HepG2 (cell line): Measurements from ENCODE around the gene ZNF3. TPM values are rescaled to one million over a fixed set of nuclear protein-coding genes. Genes with fewer than 3 reads are reported as not detected.

Experiments
- CENPX ChIP-seq: sonication (generic); formaldehyde crosslinking; IDR thresholded peaks from 2 replicates; pipeline ENCODE4 v1.9.0; 2021; ENCODE audit warnings: mild to moderate bottlenecking, missing genetic modification reagents, moderate library complexity
- DPF2 ChIP-seq: sonication (generic); formaldehyde crosslinking; IDR thresholded peaks from 2 replicates; pipeline ENCODE4 v1.4.0; 2020; ENCODE audit warnings: mild to moderate bottlenecking, low read depth, missing genetic modification reagents, borderline replicate concordance
- HBP1 ChIP-seq: IDR thresholded peaks from 2 replicates; pipeline ENCODE4 v1.6.1; 2016; ENCODE audit warnings: low read depth, control low read depth
- IRF1 ChIP-seq: sonication (generic); formaldehyde crosslinking; IDR thresholded peaks from 2 replicates; pipeline ENCODE4 v1.4.0; 2020; ENCODE audit warnings: low read depth, mild to moderate bottlenecking, missing genetic modification reagents
- KMT2B ChIP-seq: IDR thresholded peaks from 2 replicates; pipeline ENCODE4 v1.6.1; 2016; ENCODE audit warnings: missing genetic modification reagents, missing compliant biosample characterization
- PAF1 ChIP-seq: IDR thresholded peaks from 2 replicates; pipeline ENCODE4 v1.6.1; 2016; ENCODE audit warnings: missing genetic modification reagents, missing compliant biosample characterization
- PHF21A ChIP-seq: sonication (generic); formaldehyde crosslinking; IDR thresholded peaks from 2 replicates; pipeline ENCODE4 v1.5.0; 2020; ENCODE audit warnings: mild to moderate bottlenecking, missing genetic modification reagents
- SCMH1 ChIP-seq: sonication (generic); formaldehyde crosslinking; IDR thresholded peaks from 2 replicates; pipeline ENCODE4 v1.9.0; 2021; ENCODE audit warnings: missing genetic modification reagents, mild to moderate bottlenecking, borderline replicate concordance
- SPEN ChIP-seq: sonication (generic); formaldehyde crosslinking; IDR thresholded peaks from 2 replicates; pipeline ENCODE4 v1.5.1; 2020; ENCODE audit warnings: low read depth, mild to moderate bottlenecking, missing genetic modification reagents
- TFE3 ChIP-seq: IDR thresholded peaks from 2 replicates; pipeline ENCODE4 v1.6.1; 2016
- ZFY ChIP-seq: sonication (generic); formaldehyde crosslinking; IDR thresholded peaks from 2 replicates; pipeline ENCODE4 v1.4.0; 2020; ENCODE audit warnings: missing genetic modification reagents
- ZMAT3 ChIP-seq: sonication (generic); formaldehyde crosslinking; conservative IDR thresholded peaks from 2 replicates; pipeline ENCODE4 v1.7.0; 2021; ENCODE audit warnings: missing genetic modification reagents
- ZNF10 ChIP-seq: sonication (generic); formaldehyde crosslinking; IDR thresholded peaks from 2 replicates; pipeline ENCODE4 v1.4.0; 2020; ENCODE audit warnings: mild to moderate bottlenecking, low read depth, missing genetic modification reagents, borderline replicate concordance
- ZNF354B ChIP-seq: sonication (generic); formaldehyde crosslinking; IDR thresholded peaks from 2 replicates; pipeline ENCODE4 v1.8.0; 2022; ENCODE audit warnings: mild to moderate bottlenecking, missing genetic modification reagents
- ZNF724P ChIP-seq: sonication (generic); formaldehyde crosslinking; IDR thresholded peaks from 2 replicates; pipeline ENCODE4 v1.8.0; 2022; ENCODE audit warnings: missing genetic modification reagents, borderline replicate concordance
- polyA plus RNA-seq, 8 experiments: library from polyadenylated mRNA; depleted of rRNA in 3 of 8; stranded (reverse) in 7 of 8; unstranded in 1 of 8; fragments of >200 nt; fragmentation: Illumina TruSeq in 4 of 8; extraction: Trizol in 4 of 8; gene quantifications; 2 replicates each; pipeline versions ENCODE4 v1.2.1 to v1.2.3, GENCODE V29; 2011 to 2016; ENCODE audit warnings: low read depth in 4 of 8, missing spikeins in 1 of 8, mixed read lengths in 1 of 8; ENCODE audit not compliant: insufficient read depth in 1 of 8
- total RNA-seq, 5 experiments: library from RNA; depleted of rRNA; stranded (reverse); fragments of >200 nt; fragmentation: Illumina TruSeq; extraction: Trizol; gene quantifications; 2 replicates each; pipeline ENCODE4 v1.2.3, GENCODE V29; 2016; ENCODE audit warnings: low read depth in 1 of 5
- TF ChIP-seq, protein P1 (sequence below): IDR thresholded peaks from 2 replicates; pipeline ENCODE4 v1.4.0; 2020; ENCODE audit warnings: mild to moderate bottlenecking, missing genetic modification reagents

ZNF3 gene
- total and polyA plus RNA-seq, 2 of the 13 experiments (the other 11 are each of a cell fraction or from before 2014, with no cell fraction given), result 33.7 to 56.9 TPM

GRCh38 chr7:100119970-100120732 is 38.6 kb upstream of the ZNF3 start (continued):
- TF ChIP-seq ZNF10 (CRISPR knock-in tag), result no peak
- TF ChIP-seq ZNF724P (CRISPR knock-in tag), result no peak
- no peak for TF ChIP-seq PAF1 (CRISPR knock-in tag)
- TF ChIP-seq DPF2, result no peak
- no peak for TF ChIP-seq CENPX (CRISPR knock-in tag)
- TF ChIP-seq ZMAT3, result no peak
- peak; percentile 69; the same call in 1 of the 2 replicates for TF ChIP-seq ZFY (CRISPR knock-in tag)
- TF ChIP-seq TFE3 (CRISPR knock-in tag), result no peak
- TF ChIP-seq SCMH1 (CRISPR knock-in tag), result no peak
- TF ChIP-seq HBP1 (CRISPR knock-in tag), result 0 out of 2 replicates have a peak, but pooled peaks have one; percentile 67
- TF ChIP-seq IRF1 (CRISPR knock-in tag), result no peak
- 0 out of 2 replicates have a peak, but pooled peaks have one; percentile 3 for TF ChIP-seq SPEN (CRISPR knock-in tag)
- no peak for TF ChIP-seq PHF21A (CRISPR knock-in tag)
- TF ChIP-seq KMT2B (CRISPR knock-in tag), result no peak
- TF ChIP-seq, protein P1, sequence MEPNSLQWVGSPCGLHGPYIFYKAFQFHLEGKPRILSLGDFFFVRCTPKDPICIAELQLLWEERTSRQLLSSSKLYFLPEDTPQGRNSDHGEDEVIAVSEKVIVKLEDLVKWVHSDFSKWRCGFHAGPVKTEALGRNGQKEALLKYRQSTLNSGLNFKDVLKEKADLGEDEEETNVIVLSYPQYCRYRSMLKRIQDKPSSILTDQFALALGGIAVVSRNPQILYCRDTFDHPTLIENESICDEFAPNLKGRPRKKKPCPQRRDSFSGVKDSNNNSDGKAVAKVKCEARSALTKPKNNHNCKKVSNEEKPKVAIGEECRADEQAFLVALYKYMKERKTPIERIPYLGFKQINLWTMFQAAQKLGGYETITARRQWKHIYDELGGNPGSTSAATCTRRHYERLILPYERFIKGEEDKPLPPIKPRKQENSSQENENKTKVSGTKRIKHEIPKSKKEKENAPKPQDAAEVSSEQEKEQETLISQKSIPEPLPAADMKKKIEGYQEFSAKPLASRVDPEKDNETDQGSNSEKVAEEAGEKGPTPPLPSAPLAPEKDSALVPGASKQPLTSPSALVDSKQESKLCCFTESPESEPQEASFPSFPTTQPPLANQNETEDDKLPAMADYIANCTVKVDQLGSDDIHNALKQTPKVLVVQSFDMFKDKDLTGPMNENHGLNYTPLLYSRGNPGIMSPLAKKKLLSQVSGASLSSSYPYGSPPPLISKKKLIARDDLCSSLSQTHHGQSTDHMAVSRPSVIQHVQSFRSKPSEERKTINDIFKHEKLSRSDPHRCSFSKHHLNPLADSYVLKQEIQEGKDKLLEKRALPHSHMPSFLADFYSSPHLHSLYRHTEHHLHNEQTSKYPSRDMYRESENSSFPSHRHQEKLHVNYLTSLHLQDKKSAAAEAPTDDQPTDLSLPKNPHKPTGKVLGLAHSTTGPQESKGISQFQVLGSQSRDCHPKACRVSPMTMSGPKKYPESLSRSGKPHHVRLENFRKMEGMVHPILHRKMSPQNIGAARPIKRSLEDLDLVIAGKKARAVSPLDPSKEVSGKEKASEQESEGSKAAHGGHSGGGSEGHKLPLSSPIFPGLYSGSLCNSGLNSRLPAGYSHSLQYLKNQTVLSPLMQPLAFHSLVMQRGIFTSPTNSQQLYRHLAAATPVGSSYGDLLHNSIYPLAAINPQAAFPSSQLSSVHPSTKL (CRISPR knock-in tag), result no peak
- no peak for TF ChIP-seq ZNF354B (CRISPR knock-in tag)
